ENCODE results near the gene IL17D.
"Not testable (repeated sequence)": the region's sequence is repeated elsewhere in the genome, so short reads cannot be mapped to it uniquely, and the experiment has no call there.

GRCh38 chr13:20743830-20744404 is 40.4 kb downstream of the IL17D start:
- not testable (repeated sequence) for TF ChIP-seq EZH2 (IDR thresholded peaks at IDR 0.05; ENCODE audit: insufficient read depth, poor library complexity, severe bottlenecking); EZH2phosphoT487 (IDR thresholded peaks at IDR 0.05; ENCODE audit: insufficient read depth, low read depth)

Measured in GM23248 (cell line).